GM04504 (cell line): Measurements from ENCODE around the gene SNRPF.
A peak's percentile ranks its signal among the peaks of the same experiment; 100 is the strongest.

Experiments
- DNase-seq: peaks from one replicate; pipeline ENCODE4 v3.0.0-alpha.2; 2012; ENCODE audit warnings: low read depth

Gene SNRPF

GRCh38 chr12:95859947-95860850 is 1.4 kb downstream of the SNRPF start:
- no peak for DNase-seq

- no peak for DNase-seq
Measured at GRCh38 chr12:95862038-95862437, 3.3 kb downstream of the SNRPF start.

- no peak for DNase-seq
Measured at GRCh38 chr12:95863337-95863736, 4.6 kb downstream of the SNRPF start.

- DNase-seq: no peak
Measured at GRCh38 chr12:95870897-95871296, 12.1 kb downstream of the SNRPF start.

DNA sequence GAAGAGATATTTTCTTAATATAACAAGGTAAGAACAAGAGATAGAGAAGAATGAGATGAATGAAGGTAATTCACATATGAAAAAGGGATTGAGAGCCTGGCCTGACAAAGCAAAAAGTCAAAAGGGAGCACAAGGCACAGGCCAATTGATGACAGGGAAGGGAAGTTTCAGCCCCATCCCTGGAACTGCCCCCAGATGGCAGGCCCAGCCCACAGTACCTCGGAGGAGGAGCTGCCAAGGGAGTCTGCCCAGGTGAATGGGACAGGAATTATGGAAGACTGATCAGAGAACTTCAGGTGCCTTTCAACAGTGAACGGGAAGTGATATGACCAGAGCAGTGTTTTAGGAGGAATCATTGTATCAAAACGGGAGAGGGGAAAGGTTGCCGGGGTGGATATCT is 15.7 kb downstream of the SNRPF start:
- DNase-seq: no peak

DNA sequence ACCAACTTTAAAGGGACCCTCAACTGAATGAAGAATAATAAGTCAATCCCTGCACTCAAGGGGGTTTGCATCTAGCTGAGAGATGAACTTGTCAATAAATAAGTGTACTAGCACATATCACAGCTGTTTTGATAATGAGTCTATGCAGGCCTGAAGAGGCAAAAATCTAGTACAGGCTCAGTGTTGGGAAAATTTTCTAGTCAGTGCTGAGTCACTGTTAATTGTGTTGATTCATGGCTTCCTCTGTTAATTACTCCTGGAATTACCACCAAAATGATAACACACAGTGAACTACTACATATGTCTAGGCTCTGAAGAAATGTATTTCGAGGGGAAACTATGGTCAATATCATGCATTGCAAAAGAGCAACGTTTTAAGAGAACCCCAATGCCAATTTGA is 18.9 kb downstream of the SNRPF start:
- DNase-seq: no peak

DNA sequence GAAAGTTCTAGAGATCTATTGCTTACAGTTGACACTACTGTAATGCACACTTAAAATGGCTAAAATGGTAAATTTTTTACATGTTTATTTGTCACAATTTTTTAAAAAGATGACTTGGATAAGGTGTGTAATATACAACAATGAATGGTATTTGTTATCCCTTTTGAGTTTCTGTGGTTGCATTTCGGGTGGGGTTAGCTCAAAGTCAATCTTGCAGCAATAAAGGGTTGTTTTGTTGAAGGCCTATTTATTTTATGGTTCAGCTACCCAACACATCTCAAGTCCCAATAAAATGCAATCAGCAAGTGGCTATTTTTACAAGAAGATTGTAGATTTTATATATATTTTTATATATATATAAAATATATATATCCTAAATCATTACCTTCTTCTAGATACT is 22.1 kb downstream of the SNRPF start:
- no peak for DNase-seq

DNA sequence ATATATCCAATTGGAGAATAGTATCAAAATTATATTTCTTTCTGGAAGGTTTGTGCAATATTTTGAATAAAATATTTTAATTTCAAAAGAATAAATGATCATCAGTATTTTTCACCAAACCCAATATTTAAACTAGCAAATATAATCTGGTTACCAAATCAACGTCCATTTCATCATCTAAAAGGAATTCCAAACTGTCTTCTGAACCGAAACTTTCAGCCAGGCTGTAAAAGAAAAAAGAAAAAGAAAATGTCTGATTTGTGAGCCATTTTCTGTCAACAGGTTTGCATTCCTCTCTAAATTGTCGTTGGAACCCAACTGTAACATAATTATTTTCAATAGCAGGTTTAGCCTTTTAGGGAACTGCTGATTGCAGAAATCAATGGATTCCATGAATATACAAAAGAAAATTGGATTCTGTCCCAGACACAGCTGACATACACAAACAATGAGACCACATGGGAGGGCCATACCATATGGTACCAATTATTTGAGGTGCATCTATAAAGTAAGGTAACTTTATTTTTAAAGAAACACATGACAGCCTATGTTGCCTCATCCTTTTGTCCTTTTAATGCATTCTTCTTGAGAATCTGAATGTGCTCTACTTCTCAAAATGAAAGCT is 22.7 kb downstream of the SNRPF start:
- DNase-seq: no peak

- no peak for DNase-seq
Measured at GRCh38 chr12:95882080-95882479, 23.3 kb downstream of the SNRPF start.

GRCh38 chr12:95882873-95883272 is 24.1 kb downstream of the SNRPF start:
- no peak for DNase-seq

- no peak for DNase-seq
Measured at GRCh38 chr12:95884998-95885397, 26.2 kb downstream of the SNRPF start.

- no peak for DNase-seq
Measured at GRCh38 chr12:95887311-95887710, 28.6 kb downstream of the SNRPF start.

DNA sequence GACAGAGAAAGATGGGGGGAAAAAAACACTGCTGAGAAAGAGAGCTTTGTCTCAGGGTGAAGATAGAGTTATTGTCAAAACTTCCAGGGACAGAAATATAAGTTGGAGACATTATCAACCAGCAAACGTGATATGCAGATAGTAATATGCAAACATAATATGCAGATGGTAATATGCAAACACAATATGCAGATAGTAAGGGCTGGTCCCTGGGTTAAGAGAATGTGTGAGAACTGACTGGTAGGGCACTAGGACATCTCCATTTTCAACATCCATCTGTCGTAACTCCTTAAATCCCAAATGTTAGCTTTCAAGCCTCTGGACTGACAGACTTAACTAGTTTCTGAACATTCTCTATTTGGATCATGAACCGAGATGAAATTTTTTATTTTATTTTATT is 32.2 kb downstream of the SNRPF start:
- no peak for DNase-seq

- no peak for DNase-seq
Measured at GRCh38 chr12:95896846-95897245, 38.1 kb downstream of the SNRPF start.

- no peak for DNase-seq
Measured at GRCh38 chr12:95898081-95898480, 39.3 kb downstream of the SNRPF start.

- peak; percentile 8 for DNase-seq
Measured at GRCh38 chr12:95908573-95908972, 49.8 kb downstream of the SNRPF start.

GRCh38 chr12:95909871-95910270 is 51.1 kb downstream of the SNRPF start:
- DNase-seq: no peak
